ENCODE results near the gene PDE5A.
"Not testable (repeated sequence)": the region's sequence is repeated elsewhere in the genome, so short reads cannot be mapped to it uniquely, and the experiment has no call there.

Gene PDE5A

GRCh38 chr4:119667802-119668201 lies 39.2 kb upstream of the PDE5A start:
- no peak overlapping the region for H3K4me3 ChIP-seq (replicated peaks in 1 of 2; ENCODE audit: low read depth in 2 of 2, low read length in 2 of 2)
- TF ChIP-seq, protein P1, sequence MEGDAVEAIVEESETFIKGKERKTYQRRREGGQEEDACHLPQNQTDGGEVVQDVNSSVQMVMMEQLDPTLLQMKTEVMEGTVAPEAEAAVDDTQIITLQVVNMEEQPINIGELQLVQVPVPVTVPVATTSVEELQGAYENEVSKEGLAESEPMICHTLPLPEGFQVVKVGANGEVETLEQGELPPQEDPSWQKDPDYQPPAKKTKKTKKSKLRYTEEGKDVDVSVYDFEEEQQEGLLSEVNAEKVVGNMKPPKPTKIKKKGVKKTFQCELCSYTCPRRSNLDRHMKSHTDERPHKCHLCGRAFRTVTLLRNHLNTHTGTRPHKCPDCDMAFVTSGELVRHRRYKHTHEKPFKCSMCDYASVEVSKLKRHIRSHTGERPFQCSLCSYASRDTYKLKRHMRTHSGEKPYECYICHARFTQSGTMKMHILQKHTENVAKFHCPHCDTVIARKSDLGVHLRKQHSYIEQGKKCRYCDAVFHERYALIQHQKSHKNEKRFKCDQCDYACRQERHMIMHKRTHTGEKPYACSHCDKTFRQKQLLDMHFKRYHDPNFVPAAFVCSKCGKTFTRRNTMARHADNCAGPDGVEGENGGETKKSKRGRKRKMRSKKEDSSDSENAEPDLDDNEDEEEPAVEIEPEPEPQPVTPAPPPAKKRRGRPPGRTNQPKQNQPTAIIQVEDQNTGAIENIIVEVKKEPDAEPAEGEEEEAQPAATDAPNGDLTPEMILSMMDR (IDR thresholded peaks at IDR 0.05; ENCODE audit: low read depth, low read length): no peak
- no peak for DNase-seq (ENCODE audit: low read depth in 2 of 2)

- DNase-seq (ENCODE audit: low read depth in 2 of 2): no peak
- H3K4me3 ChIP-seq (replicated peaks in 1 of 2; ENCODE audit: low read depth in 2 of 2, low read length in 2 of 2): no peak overlapping the region
- TF ChIP-seq, protein P1 (IDR thresholded peaks at IDR 0.05; ENCODE audit: low read depth, low read length): no peak
Measured at GRCh38 chr4:119666653-119667091, 38.1 kb upstream of the PDE5A start.

DNA sequence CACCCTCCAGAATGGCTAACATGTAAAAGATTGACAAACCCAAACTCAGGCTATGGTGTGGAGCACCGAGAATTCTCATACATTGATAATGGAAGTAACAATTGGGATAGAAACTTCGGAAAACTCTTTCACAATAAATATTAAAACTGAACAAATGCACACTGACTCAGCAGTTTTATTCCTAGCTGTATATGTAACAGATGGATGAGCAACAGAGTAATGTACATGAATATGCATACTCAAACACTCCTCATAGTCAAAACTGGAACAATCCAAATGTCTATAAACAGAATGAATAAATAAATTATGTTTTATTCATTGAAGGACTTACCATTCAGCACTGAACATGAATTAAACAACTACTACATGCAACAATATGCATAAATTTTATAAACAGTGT lies 37.1 kb upstream of the PDE5A start:
- no peak for DNase-seq (ENCODE audit: low read depth in 2 of 2)
- no peak overlapping the region for H3K4me3 ChIP-seq (replicated peaks in 1 of 2; ENCODE audit: low read depth in 2 of 2, low read length in 2 of 2)
- TF ChIP-seq, protein P1 (IDR thresholded peaks at IDR 0.05; ENCODE audit: low read depth, low read length): no peak

DNA sequence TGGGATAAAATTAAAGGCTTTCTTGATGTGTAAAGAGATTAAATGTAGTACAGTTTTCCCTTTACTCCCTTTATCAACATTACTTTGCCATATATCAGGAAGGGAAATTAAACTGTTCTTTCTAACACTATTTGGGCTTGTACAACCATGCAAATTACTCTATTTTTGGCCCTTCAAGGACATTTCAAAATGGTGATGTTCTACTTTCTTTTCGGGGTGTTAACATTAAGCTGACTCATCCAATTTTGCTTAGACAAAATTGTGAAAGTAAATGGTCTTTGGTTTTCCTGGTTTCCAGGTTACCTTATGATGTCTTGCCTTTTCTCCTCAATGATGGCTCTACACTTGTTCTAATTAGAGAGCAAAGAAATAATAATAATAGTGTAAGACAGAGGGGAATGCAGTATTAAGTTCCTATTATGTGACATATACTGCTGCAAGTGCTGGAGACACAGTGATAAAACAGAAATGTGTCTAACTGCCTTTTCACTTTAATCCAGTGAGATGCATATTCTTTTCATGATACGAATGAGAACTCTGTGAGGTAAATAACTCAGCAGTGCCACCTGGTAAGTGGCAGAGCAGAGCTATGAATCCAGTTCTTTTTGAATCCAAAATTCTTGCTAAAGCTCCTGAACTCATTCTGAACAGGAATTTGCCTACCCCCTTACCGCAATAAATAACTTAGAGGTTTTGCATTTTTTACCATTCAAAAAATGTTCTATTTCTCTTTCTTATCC lies 35.7 kb upstream of the PDE5A start:
- no peak overlapping the region for H3K4me3 ChIP-seq (replicated peaks in 1 of 2; ENCODE audit: low read depth in 2 of 2, low read length in 2 of 2)
- DNase-seq (ENCODE audit: low read depth in 2 of 2): no peak
- TF ChIP-seq, protein P1 (IDR thresholded peaks at IDR 0.05; ENCODE audit: low read depth, low read length): no peak

DNA sequence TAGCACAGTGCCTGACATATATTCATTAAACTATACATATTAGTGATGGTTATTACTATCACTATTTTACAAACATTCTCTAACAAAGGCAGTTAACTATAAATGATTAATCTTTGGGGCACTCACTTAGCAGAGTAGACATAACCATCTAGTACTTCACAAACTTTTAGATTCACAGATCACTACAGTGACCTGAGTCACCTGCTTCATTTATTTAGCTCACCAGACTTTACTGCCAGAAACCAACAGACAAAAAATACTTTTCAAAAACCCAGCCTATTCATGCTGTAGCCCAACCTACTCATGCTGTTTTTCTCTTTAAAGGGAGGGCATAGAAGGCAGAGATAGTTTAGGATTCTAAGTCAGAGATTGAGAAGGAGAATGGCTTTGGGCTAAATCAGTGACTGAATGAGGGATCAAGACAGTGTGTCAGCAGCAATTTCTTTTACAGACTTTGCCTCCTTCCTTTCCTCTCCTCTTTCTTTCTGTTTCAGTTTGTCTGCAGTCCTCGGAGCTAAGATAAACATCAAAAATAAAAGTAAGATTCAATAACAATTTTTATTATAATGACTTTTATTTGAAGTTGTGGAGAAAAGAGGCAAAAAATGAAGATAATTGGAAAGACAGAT lies 34.7 kb upstream of the PDE5A start:
- no peak for DNase-seq (ENCODE audit: low read depth in 2 of 2)
- TF ChIP-seq, protein P1 (IDR thresholded peaks at IDR 0.05; ENCODE audit: low read depth, low read length): no peak
- H3K4me3 ChIP-seq (replicated peaks in 1 of 2; ENCODE audit: low read depth in 2 of 2, low read length in 2 of 2): no peak overlapping the region

DNA sequence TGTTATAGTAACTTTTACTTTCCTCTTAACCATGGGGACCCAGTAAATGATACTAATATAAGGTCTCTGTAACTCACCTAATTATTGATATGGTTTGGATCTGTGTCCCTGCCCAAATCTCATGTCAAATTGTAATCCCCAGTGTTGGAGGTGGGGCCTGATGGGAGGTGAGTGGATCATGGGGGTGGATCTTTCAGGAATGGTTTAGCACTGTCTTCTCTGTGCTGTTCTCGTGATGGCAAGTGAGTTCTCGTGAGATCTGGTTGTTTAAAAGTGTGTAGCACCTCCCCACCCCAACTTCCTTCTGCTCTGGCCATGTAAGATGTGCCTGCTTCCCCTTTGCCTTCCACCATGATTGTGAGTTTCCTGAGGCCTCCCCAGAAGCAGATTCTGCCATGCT lies 34.0 kb upstream of the PDE5A start:
- H3K4me3 ChIP-seq (replicated peaks in 1 of 2; ENCODE audit: low read depth in 2 of 2, low read length in 2 of 2); DNase-seq (ENCODE audit: low read depth in 2 of 2): not testable (repeated sequence)

DNA sequence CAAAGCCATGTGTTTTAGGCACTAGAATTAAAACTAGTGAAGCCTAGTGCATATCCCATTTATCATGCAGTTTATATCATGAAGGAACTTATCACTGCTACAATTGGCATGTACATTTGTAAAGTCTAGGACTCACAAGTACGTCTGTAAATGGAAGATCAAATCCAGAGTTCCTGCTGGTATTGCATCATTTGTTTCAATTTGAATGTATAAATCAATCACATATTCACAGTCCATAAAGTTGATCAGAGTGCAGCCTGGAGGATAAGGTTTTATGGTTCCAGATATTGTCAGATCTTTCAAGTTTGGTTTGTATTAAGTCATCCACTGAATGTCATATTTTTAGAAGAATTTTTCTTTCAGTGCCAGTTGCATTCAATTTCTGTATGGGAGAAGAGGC lies 32.6 kb upstream of the PDE5A start:
- DNase-seq (ENCODE audit: low read depth in 2 of 2): no peak
- H3K4me3 ChIP-seq (replicated peaks in 1 of 2; ENCODE audit: low read depth in 2 of 2, low read length in 2 of 2): no peak overlapping the region
- TF ChIP-seq, protein P1 (IDR thresholded peaks at IDR 0.05; ENCODE audit: low read depth, low read length): no peak
